NCI-H1105 treated with DMSO at 0.1 percent for 48 hours (cell line): ENCODE measurements around the gene RAP1GAP.

Experiments
- DNase-seq: peaks from one replicate; lab custom pipeline; 2025; lab: John Stamatoyannopoulos, UW

RAP1GAP gene

DNA sequence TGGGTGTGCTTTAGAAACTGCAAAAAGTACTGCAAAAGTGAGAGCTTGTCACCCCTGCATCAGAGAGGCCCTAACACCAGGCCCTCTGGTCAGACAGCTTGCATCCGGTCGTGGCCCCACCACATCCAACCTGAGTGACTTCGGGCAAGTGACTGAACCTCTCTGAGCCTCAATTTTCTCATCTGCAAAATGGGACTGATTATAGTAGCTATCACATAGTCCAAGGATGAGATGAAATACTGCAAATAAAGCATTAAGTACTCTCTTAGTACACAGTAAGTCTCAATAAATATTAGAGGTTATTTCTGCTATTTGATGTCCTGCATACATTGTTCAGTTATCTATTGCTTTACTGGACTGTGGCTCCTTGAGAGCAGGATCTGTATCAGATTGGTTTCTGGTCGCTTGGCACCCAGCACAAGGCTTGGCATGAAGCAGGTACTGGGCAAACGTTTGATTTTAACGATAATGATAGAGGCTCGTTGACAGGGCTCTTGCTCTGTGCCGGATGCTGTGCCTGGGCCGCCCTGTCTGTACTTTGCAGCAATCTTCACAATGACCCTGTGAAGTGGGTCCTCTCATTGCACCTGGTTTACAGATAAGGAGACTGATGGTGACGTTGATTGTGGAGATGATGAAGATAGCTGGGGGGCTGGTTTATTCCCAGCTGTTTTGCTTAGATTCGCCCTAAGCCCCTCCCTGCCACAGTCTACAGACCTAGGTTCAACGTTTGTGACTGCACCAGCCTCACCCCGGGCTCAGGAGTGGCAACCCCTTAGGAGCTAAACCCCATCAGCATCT, 43.6 kb downstream of the RAP1GAP start:
- no peak for DNase-seq

DNA sequence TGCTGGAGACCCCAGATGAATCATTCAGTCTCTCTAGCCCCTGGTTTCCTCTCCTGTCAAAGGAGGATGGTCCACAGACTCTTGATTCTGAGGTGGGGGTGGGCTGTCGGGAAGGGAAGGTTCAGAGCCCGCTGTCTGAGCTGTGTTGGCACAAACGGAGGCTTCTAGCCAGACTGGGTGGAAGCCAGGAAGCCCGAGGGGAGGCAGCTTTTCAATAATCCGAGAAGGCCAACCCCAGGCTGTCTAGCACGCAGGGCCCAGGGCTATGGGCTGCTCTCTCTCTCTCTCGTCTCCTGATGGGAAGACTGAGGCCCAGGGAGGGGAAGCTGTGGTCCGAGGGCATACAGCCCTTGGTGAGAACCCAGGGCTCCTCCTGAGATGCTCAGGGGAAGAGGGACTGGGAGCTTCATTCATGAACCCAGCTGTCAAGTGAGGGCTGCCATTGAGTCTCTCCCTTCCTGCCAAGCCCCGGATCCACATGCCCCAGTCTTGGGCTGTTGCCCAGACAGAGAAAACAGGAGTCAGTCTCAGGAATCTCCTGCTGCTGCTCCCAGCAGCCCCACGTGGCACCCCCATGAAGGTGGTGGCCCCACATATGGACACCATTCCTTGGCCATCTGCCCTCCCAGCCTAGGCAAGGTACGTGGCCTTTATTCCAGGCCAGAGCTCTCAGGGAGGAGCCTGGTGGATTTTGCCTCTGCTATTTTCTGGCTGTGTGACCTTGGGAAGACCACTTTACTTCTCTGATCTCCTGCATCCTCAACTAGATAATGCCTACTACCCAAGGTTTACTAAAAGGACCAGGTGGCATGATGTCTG, 44.4 kb downstream of the RAP1GAP start:
- no peak for DNase-seq

GRCh38 chr1:21623410-21623961, 45.7 kb downstream of the RAP1GAP start:
- DNase-seq = no peak

GRCh38 chr1:21622466-21623315, 46.5 kb downstream of the RAP1GAP start:
- no peak for DNase-seq

- no peak for DNase-seq
Measured at GRCh38 chr1:21621761-21622436, 47.3 kb downstream of the RAP1GAP start.

DNA sequence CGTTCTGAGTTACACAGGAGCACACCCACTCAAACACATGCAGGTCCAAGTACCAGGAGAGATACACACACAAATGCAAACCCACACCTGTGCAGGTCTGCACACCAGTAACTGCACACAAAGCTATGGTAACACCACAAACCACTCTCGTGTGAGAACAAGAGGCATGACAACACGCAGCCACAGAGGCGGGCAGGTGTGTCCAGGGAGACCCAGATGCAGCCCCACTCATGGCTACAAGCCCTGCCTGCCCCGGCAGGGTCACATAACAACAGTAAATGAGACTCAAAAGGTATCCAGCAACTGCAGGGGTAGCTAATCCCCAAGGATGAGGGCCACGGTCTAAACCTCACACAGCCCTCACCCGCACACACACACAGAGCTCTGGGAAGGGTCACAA, 48.1 kb downstream of the RAP1GAP start:
- no peak for DNase-seq

GRCh38 chr1:21620496-21620895, 48.7 kb downstream of the RAP1GAP start:
- peak; percentile 39 for DNase-seq

DNA sequence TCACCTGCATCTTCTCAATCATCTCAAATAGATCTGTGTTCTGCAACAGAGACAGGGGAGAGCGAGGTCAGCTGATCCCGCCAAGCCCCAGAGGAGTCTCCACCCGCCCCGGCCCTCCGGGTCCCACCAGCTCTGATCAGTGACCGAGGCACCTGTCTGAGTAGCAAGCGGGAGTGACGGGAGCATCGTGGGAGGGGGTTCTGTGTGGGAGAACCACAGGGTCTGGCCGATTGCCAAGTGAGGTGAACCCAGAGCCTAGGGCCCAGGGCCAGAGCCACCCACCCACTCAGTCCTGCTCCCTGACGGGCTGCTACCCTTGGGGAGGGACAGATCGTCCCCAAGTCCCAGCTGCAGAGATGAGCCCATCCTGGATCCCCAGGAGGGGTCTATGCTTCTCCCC, 49.1 kb downstream of the RAP1GAP start:
- no peak for DNase-seq

DNA sequence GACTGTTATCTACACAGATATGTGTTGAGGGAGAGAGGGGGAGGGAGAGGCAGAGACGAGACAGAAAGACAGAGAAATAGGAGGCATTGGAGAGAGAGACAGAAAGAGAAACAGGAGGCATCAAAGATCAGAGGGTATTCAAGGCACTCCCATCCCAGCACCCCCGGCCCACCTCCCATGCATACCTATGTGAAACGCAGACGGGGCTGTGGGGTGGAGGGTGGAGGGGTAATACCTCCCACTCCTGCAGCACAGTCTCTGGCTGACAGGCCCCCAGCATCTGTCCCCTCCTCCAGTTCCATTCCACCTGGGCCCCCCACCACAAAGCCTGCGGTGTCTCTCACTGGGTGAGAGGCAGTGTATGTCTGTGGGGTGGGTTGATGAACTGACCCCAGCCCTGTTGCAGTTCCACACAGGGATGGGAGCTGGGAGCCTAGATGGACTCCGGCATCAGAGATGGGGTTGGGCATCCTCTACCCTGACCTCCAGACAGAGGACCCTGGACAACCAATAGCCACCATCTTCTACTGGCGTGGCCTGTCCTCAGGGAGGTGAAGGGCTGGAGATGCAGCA, 49.7 kb downstream of the RAP1GAP start:
- DNase-seq = no peak

- DNase-seq = no peak
Measured at GRCh38 chr1:21618561-21619374, 50.4 kb downstream of the RAP1GAP start.

DNA sequence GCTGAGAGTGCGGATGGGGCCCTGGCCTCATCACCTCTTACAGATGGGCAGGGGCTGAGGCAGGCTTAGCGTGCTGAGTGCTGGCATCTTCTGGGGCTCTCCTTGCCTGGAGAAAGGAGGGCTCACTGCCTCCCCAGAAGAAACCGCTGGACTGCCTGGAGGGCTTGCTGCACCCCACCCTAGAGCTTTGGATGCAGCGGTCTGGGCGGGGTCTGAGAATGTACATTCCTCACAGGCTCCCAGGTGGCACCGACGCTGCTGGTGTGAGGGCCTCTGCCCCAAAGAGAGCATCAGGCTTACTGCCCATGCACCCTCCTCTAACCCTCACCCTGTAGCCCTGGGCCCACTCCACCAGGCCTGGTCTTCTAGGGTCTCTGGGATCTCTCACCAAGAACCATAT, 51.1 kb downstream of the RAP1GAP start:
- no peak for DNase-seq

- no peak for DNase-seq
Measured at GRCh38 chr1:21617126-21617738, 51.9 kb downstream of the RAP1GAP start.

DNA sequence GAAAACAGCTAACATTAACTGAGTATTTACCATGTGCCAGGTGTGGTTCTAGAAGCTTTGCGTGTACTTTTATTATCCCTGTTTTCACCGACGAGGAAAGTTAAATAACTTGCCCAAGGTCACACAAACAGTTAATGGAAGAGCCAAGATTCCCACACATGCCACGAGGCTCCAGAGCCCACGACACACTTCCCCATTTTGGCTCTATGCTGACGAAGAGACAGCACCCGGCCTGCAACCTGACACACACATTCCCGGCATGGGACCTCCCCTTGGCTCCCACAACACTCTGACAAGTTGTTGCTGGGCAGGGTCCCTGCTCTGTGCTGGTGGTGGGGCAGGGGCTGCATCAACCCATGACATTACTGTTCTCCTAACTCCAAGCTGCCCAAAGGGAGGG, 52.8 kb downstream of the RAP1GAP start:
- no peak for DNase-seq

- DNase-seq = no peak
Measured at GRCh38 chr1:21614419-21615115, 54.6 kb downstream of the RAP1GAP start.

DNA sequence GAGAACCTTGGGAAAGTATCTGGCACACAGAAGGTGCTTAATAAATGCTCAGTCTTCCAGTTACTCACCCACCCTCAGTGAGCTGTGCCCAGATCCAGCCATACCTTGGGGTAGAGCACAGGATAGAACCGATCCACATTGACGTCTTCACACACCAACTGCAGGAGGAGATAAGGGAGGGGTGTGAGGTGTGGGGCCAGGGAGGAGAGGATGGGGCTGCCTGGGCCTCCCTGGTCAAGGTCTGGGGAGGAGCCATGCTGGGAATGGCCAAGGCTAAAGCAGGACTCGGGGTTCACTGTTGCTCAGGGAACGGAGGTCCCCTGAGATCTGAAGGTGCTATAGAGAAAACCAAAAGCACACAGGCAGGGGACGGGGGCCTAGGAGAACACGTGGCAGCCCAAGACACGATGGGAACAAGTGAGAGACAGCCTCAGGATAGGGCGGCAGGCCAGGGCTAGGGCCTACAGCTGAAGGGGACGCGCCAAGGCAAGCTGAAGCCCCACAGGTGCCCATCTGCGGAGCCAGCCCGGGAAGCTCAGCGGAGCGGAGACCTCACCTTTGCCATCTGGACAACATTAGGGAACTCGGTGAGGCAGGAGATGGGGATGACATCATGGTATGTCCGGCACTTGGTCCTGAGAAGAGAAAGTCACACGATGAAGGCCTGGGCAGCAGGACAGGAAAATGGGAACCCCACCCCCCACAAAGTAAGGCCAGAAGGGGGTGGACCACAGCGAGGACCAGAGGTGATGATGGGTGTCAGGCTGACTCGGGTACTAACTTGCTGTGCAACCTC, 55.9 kb downstream of the RAP1GAP start:
- DNase-seq = no peak

- DNase-seq = no peak
Measured at GRCh38 chr1:21612057-21612456, 57.1 kb downstream of the RAP1GAP start.

DNA sequence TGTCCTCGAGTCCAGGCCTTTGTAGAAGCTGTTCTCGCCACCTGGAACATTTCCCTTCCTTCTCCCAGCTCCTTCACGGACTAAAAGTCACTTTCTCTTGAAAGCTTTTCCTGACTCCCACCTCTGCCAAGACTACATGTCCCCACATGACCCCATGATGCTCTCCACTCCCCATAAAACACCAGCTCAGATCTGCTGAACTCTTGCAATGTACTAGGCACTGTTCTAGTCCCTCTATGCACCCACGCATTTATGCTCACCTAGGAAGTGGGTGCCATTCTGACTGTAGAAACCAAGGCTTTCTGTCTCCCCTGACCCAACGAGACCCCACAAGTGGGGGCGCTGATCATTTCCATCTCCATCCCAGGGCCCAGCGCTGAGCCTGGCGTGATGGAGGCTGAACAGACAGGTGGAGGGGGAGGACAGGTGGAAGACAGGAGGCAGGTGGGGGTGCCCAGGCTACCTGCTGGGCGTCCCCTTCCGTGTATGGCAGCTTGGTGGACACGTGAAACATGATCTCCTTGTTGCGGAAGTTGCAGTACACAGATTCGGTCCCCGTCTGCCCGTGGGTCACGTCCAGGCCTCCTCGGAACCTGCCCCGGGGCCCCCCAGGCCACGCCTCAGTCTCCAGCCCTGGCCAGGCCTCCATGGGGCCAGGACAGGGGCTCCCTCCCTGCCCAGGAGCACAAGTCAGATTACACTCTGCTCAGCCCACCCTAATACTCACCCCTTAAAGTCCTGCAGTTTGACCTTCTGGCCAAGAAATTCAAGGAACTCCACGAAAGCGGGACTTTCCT, 58.0 kb downstream of the RAP1GAP start:
- no peak for DNase-seq

- DNase-seq = no peak
Measured at GRCh38 chr1:21610027-21610426, 59.1 kb downstream of the RAP1GAP start.
